GM23338 (cell line): ENCODE data around the gene DTNB. TPM values are rescaled to one million over a fixed set of nuclear protein-coding genes. Genes with fewer than 3 reads are reported as not detected.
A peak's percentile ranks its signal among the peaks of the same experiment; 100 is the strongest.

Source experiments
- ATAC-seq: fragments of 200-7000 bp; cut with Tn5 transposase; 3 replicates; pipeline ENCODE4 v1.9.1; 2020
- DNase-seq: peaks from one replicate; pipeline ENCODE4 v3.0.0-alpha.2; 2015; ENCODE audit warnings: low spot score
- H2AFZ ChIP-seq: fragments of 200-600 bp; sonication (generic); 2 replicates; pipeline ENCODE4 v1.8.0; 2016; ENCODE audit warnings: antibody characterized with exemption, mild to moderate bottlenecking, moderate library complexity
- H3F3A ChIP-seq: fragments of 200-600 bp; sonication (generic); replicated peaks from 2 replicates; pipeline ENCODE4 v1.8.0; 2017; ENCODE audit warnings: antibody characterized with exemption, mixed run types, low read depth
- H3K27ac ChIP-seq: fragments of 200-600 bp; sonication (generic); 2 replicates; pipeline ENCODE4 v1.6.1; 2016; ENCODE audit warnings: low read depth
- H3K27me3 ChIP-seq: fragments of 200-600 bp; sonication (generic); 2 replicates; pipeline ENCODE4 v1.8.0; 2016; ENCODE audit warnings: mild to moderate bottlenecking, mixed run types, moderate library complexity; ENCODE audit not compliant: insufficient read depth
- H3K36me3 ChIP-seq: fragments of 200-600 bp; sonication (generic); 2 replicates; pipeline ENCODE4 v1.8.0; 2016; ENCODE audit warnings: mild to moderate bottlenecking; ENCODE audit not compliant: insufficient read depth
- H3K4me1 ChIP-seq: fragments of 200-600 bp; sonication (generic); 2 replicates; pipeline ENCODE4 v1.8.0; 2016; ENCODE audit warnings: mild to moderate bottlenecking, moderate library complexity; ENCODE audit not compliant: insufficient read depth
- H3K4me2 ChIP-seq: fragments of 200-600 bp; sonication (generic); 2 replicates; pipeline ENCODE4 v1.7.1; 2017; ENCODE audit warnings: mixed run types
- H3K4me3 ChIP-seq: fragments of 200-600 bp; sonication (generic); 2 replicates; pipeline ENCODE4 v1.6.1; 2016; ENCODE audit warnings: mixed run types
- H3K79me2 ChIP-seq: fragments of 200-600 bp; sonication (generic); replicated peaks from 2 replicates; pipeline ENCODE4 v1.8.0; 2017; ENCODE audit warnings: mild to moderate bottlenecking; ENCODE audit not compliant: insufficient read depth
- H3K9me2 ChIP-seq: fragments of 200-600 bp; sonication (generic); 2 replicates; pipeline ENCODE4 v1.8.0; 2017; ENCODE audit not compliant: insufficient read depth
- H4K20me1 ChIP-seq: fragments of 200-600 bp; sonication (generic); replicated peaks from 2 replicates; pipeline ENCODE4 v1.8.0; 2017; ENCODE audit warnings: mild to moderate bottlenecking; ENCODE audit not compliant: insufficient read depth
- H3K27ac Mint-ChIP-seq: 2 replicates; pipeline ENCODE4 v1.8.0; 2020; ENCODE audit warnings: inconsistent platforms, mild to moderate bottlenecking, moderate library complexity, mixed read lengths
- H3K27me3 Mint-ChIP-seq: 3 replicates; pipeline ENCODE4 v1.8.0; 2022; ENCODE audit warnings: low read depth, mild to moderate bottlenecking, moderate library complexity, mixed read lengths, inconsistent platforms; ENCODE audit not compliant: insufficient read depth, poor library complexity
- H3K36me3 Mint-ChIP-seq: 3 replicates; pipeline ENCODE4 v1.8.0; 2021; ENCODE audit warnings: low read depth, mild to moderate bottlenecking, inconsistent platforms, moderate library complexity, mixed read lengths
- H3K4me1 Mint-ChIP-seq: 3 replicates; pipeline ENCODE4 v1.8.0; 2020; ENCODE audit warnings: mild to moderate bottlenecking, inconsistent platforms, mixed read lengths
- H3K4me3 Mint-ChIP-seq: 3 replicates; pipeline ENCODE4 v1.8.0; 2021; ENCODE audit warnings: moderate library complexity, mild to moderate bottlenecking, inconsistent platforms, mixed read lengths
- H3K9me3 Mint-ChIP-seq: 3 replicates; pipeline ENCODE4 v1.8.0; 2020; ENCODE audit warnings: moderate library complexity, mild to moderate bottlenecking, inconsistent platforms, mixed read lengths
- JUNB ChIP-seq: IDR thresholded peaks from one replicate; pipeline ENCODE4 v1.6.1; 2016; ENCODE audit warnings: antibody characterized with exemption; ENCODE audit not compliant: unreplicated experiment
- NANOG ChIP-seq: IDR thresholded peaks from 2 replicates; pipeline ENCODE4 v1.6.1; 2016; ENCODE audit warnings: antibody characterized with exemption, borderline replicate concordance
- ZNF114 ChIP-seq: fragments of 250-450 bp; sonication (Bioruptor Pico); IDR thresholded peaks from 2 replicates; pipeline ENCODE4 v1.5.0; 2020; ENCODE audit warnings: mild to moderate bottlenecking, moderate library complexity
- ZNF331 ChIP-seq: fragments of 250-450 bp; sonication (Bioruptor Pico); IDR thresholded peaks from 2 replicates; pipeline ENCODE4 v1.5.0; 2020; ENCODE audit warnings: low read depth, mild to moderate bottlenecking, moderate library complexity
- polyA plus RNA-seq: library from polyadenylated mRNA; unstranded; fragments of >200 nt; fragmentation: Nextera tagmentation; extraction: Ambion mirVana; gene quantifications from 2 replicates; pipeline ENCODE4 v1.2.1, GENCODE V29; 2016
- total RNA-seq: library from RNA; depleted of rRNA; stranded (reverse); fragments of >200 nt; shearing (Covaris generic); gene quantifications from 2 replicates; pipeline ENCODE4 v1.2.3, GENCODE V29; 2014
- TF ChIP-seq, protein P1 (sequence below): IDR thresholded peaks from 2 replicates; pipeline ENCODE4 v1.6.1; 2016; ENCODE audit warnings: antibody characterized with exemption
- TF ChIP-seq, protein P2 (sequence below): IDR thresholded peaks from one replicate; pipeline ENCODE4 v1.6.1; 2018; ENCODE audit warnings: antibody characterized with exemption; ENCODE audit not compliant: unreplicated experiment

The DTNB gene
- total and polyA plus RNA-seq, 2 experiments from 2014 or later = 22.1 to 29.4 TPM

DNA sequence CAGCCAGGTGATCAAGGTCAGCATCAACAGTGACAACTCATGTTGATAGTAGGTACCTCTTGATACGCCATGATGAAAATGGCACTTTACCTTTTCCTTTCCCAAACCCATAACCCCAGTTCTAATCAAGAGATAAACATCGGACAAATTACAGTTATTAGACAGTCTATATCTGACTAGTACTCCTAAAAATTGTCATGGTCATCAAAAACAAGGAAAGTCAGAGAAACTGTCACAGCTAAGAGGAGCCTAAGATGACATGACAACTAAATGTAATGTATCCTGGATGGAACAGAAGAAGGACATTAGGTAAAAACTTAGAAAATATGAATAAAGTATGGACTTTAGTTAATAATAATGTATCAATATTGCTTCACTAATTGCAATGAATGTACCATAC, 234.6 kb downstream of the DTNB start:
- H3K27me3 ChIP-seq = no peaks in the 10 kb centered on the region
- no peaks in the 10 kb centered on the region for H3K9me2 ChIP-seq
- Mint-ChIP-seq H3K36me3 (peaks cover 12% of the 10 kb centered on the region), H3K27me3 (peaks cover 2% of the 10 kb centered on the region), H3K4me1 (peaks cover 27% of the 10 kb centered on the region), H3K4me3 (no peak overlapping the region), H3K27ac (no peak overlapping the region), H3K9me3 (peaks cover 7% of the 10 kb centered on the region; the same call in 1 of the 3 replicates)
- H3K4me3 ChIP-seq = no peak overlapping the region
- H3K4me2 ChIP-seq = no peak overlapping the region
- no peaks in the 10 kb centered on the region for H3K36me3 ChIP-seq
- no peaks in the 10 kb centered on the region for H3F3A ChIP-seq
- no peaks in the 10 kb centered on the region for H3K4me1 ChIP-seq
- TF ChIP-seq, protein P1, sequence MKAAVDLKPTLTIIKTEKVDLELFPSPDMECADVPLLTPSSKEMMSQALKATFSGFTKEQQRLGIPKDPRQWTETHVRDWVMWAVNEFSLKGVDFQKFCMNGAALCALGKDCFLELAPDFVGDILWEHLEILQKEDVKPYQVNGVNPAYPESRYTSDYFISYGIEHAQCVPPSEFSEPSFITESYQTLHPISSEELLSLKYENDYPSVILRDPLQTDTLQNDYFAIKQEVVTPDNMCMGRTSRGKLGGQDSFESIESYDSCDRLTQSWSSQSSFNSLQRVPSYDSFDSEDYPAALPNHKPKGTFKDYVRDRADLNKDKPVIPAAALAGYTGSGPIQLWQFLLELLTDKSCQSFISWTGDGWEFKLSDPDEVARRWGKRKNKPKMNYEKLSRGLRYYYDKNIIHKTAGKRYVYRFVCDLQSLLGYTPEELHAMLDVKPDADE = no peak
- no peak for TF ChIP-seq NANOG
- no peak overlapping the region for H3K27ac ChIP-seq
- H2AFZ ChIP-seq = no peak overlapping the region
- no peaks in the 10 kb centered on the region for H4K20me1 ChIP-seq
- no peaks in the 10 kb centered on the region for H3K79me2 ChIP-seq
- no peak for ATAC-seq
- no peak for DNase-seq

DNA sequence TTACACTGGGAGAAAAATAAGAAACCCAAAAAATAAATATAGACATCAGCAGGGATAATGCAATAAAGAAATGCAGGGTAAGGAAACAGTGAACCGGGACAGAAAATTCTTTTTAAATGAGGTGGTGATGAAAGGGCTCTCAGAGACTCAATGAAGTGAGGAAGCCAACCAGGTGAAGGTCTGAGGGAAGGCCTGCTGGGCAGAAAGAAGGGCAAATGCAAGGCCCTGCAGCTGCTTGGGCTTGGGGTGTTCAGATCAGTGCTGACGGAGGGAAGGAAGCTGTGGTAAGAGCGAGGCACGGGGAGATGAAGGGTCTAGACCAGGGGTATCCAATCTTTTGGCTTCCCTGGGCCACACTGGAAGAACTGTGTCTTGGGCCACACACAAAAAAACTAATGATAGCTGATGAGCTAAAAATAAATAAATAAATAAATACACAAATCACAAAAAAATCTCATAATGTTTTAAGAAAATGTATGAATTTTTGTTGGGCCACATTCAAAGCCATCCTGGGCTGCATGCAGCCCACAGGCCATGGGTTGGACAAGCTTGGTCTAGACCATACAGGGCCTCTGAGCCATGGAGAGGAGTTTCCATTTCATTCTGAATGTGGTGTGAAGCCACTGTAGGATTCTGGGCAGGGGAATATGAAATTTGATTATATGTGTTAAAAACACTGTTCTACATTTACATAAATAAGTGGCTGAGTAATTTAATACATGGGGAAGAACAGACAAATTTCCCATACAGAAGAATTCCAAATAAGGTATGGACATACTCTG, 235.3 kb downstream of the DTNB start:
- Histone ChIP-seq H2AFZ (no peak overlapping the region), H3K4me3 (no peak overlapping the region), H3F3A (no peaks in the 10 kb centered on the region), H3K27me3 (no peaks in the 10 kb centered on the region), H3K79me2 (no peaks in the 10 kb centered on the region), H3K36me3 (no peaks in the 10 kb centered on the region), H3K4me1 (no peaks in the 10 kb centered on the region), H3K27ac (no peak overlapping the region), H3K4me2 (no peak overlapping the region), H3K9me2 (no peaks in the 10 kb centered on the region), H4K20me1 (no peaks in the 10 kb centered on the region)
- ATAC-seq = peak; percentile 44; the same call in 2 of the 3 replicates
- Mint-ChIP-seq H3K4me1 (peaks cover 27% of the 10 kb centered on the region; the same call in 2 of the 3 replicates), H3K27me3 (peaks cover 2% of the 10 kb centered on the region), H3K9me3 (peaks cover 7% of the 10 kb centered on the region; the same call in 1 of the 3 replicates), H3K27ac (no peak overlapping the region), H3K4me3 (no peak overlapping the region), H3K36me3 (peaks cover 12% of the 10 kb centered on the region)
- TF ChIP-seq ZNF114 (CRISPR knock-in tag) = no peak
- TF ChIP-seq, protein P1 = no peak
- TF ChIP-seq, protein P2, sequence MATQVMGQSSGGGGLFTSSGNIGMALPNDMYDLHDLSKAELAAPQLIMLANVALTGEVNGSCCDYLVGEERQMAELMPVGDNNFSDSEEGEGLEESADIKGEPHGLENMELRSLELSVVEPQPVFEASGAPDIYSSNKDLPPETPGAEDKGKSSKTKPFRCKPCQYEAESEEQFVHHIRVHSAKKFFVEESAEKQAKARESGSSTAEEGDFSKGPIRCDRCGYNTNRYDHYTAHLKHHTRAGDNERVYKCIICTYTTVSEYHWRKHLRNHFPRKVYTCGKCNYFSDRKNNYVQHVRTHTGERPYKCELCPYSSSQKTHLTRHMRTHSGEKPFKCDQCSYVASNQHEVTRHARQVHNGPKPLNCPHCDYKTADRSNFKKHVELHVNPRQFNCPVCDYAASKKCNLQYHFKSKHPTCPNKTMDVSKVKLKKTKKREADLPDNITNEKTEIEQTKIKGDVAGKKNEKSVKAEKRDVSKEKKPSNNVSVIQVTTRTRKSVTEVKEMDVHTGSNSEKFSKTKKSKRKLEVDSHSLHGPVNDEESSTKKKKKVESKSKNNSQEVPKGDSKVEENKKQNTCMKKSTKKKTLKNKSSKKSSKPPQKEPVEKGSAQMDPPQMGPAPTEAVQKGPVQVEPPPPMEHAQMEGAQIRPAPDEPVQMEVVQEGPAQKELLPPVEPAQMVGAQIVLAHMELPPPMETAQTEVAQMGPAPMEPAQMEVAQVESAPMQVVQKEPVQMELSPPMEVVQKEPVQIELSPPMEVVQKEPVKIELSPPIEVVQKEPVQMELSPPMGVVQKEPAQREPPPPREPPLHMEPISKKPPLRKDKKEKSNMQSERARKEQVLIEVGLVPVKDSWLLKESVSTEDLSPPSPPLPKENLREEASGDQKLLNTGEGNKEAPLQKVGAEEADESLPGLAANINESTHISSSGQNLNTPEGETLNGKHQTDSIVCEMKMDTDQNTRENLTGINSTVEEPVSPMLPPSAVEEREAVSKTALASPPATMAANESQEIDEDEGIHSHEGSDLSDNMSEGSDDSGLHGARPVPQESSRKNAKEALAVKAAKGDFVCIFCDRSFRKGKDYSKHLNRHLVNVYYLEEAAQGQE = no peak
- TF ChIP-seq ZNF331 (CRISPR knock-in tag) = no peak
- TF ChIP-seq JUNB = no peak
- no peak for DNase-seq
